ENCODE results near the gene KDM1B. TPM values are rescaled to one million over a fixed set of nuclear protein-coding genes. Genes with fewer than 3 reads are reported as not detected.

The KDM1B gene
- total and polyA plus RNA-seq, 2 of the 8 experiments (the other 6 are each of a cell fraction or from before 2014, with no cell fraction given): 3.7 to 7.5 TPM

- WGBS, 2 experiments (ENCODE audit: extremely low coverage in 1 of 2, insufficient coverage in 1 of 2, insufficient read length in 1 of 2, insufficient replicate concordance in 2 of 2, low coverage in 1 of 2, low lambda C conversion rate in 2 of 2, missing lambda C conversion rate in 1 of 2): 95% methylated on average over 6 of the region's 6 CpGs; no CpG with 5 or more reads in 1 of the 2 experiments
- Histone ChIP-seq H2BK20ac (ENCODE audit: low read length) (no peak overlapping the region), H2AK5ac (ENCODE audit: low read depth, low read length) (no peak overlapping the region)
Observed at GRCh38 chr6:18206591-18206990, 51.4 kb downstream of the KDM1B start.

More at GRCh38 chr6:18206591-18206990, 51.4 kb downstream of the KDM1B start:
- POLR2A ChIA-PET (ENCODE audit: partially characterized antibody): interaction anchor here (1.6 kb wide), 1 partner anchor 12 kb away, joined by 6 read pairs; no protein-coding TSS in a partner anchor
- H3K79me2 ChIP-seq (ENCODE audit: control insufficient read depth in 1 of 2, insufficient read depth in 2 of 2, low read length in 2 of 2): no peaks in the 10 kb centered on the region
- no peak overlapping the region for H2BK120ac ChIP-seq (replicated peaks; ENCODE audit: low read depth, low read length)
- no peak overlapping the region for H4K5ac ChIP-seq (ENCODE audit: insufficient read length, low read depth, low read length)
- H3K18ac ChIP-seq (ENCODE audit: extremely low read depth, low read length): no peak overlapping the region
- no peak overlapping the region for H3K14ac ChIP-seq (ENCODE audit: insufficient read length)
- H3K23ac ChIP-seq (ENCODE audit: insufficient read length): no peak overlapping the region
- H4K91ac ChIP-seq (replicated peaks; ENCODE audit: insufficient read length, low read length): no peak overlapping the region
- H3K4me2 ChIP-seq (ENCODE audit: insufficient read depth in 1 of 2, low read depth in 2 of 2, low read length in 2 of 2): no peak overlapping the region
- no peak overlapping the region for H2AFZ ChIP-seq (ENCODE audit: low read length)
- H2BK5ac ChIP-seq (ENCODE audit: low read depth, low read length): no peak overlapping the region
- no peak overlapping the region for H3K9ac ChIP-seq (replicated peaks in 1 of 4; ENCODE audit: extremely low read depth in 1 of 4, low read depth in 3 of 4, low read length in 3 of 4)
- no peaks in the 10 kb centered on the region for H3K23me2 ChIP-seq (ENCODE audit: low read depth, low read length)
- H3K56ac ChIP-seq (replicated peaks; ENCODE audit: insufficient read length, low read depth, low read length): no peak overlapping the region
- no peak overlapping the region for H3K4me3 ChIP-seq (ENCODE audit: extremely low read depth in 1 of 4, insufficient read depth in 2 of 4, low read depth in 3 of 4, low read length in 4 of 4)
- TF ChIP-seq CHD2 (IDR thresholded peaks at IDR 0.05; ENCODE audit: low read length) (no peak), MAFK (IDR thresholded peaks at IDR 0.05; ENCODE audit: low read depth, low read length) (no peak), TCF12 (IDR thresholded peaks at IDR 0.05; ENCODE audit: low read depth, low read length) (no peak), SIX5 (IDR thresholded peaks at IDR 0.05; ENCODE audit: low read depth, low read length) (no peak)
- no peak overlapping the region for H3K4ac ChIP-seq (replicated peaks; ENCODE audit: insufficient read length, low read depth, low read length)
- H3K4me1 ChIP-seq (replicated peaks in 1 of 4; ENCODE audit: control insufficient read depth in 3 of 4, insufficient read depth in 4 of 4, low read length in 3 of 4): peaks cover 0 to 2% (median 0%) of the 10 kb centered on the region in 4 experiments; a peak in 1 of 7 replicates
- H3K9me3 ChIP-seq (ENCODE audit: insufficient read depth in 2 of 2, low read depth in 1 of 2, low read length in 1 of 2): no peaks in the 10 kb centered on the region
- H4K20me1 ChIP-seq (replicated peaks in 1 of 2; ENCODE audit: control insufficient read depth in 1 of 2, insufficient read depth in 2 of 2, low read length in 2 of 2): no peaks in the 10 kb centered on the region
- H3K27me3 ChIP-seq (replicated peaks in 1 of 4; ENCODE audit: control insufficient read depth in 3 of 4, extremely low read depth in 1 of 4, insufficient read depth in 3 of 4, low read length in 3 of 4): no peaks in the 10 kb centered on the region
- no peak overlapping the region for H2BK12ac ChIP-seq (ENCODE audit: low read depth, low read length)
- H4K8ac ChIP-seq (ENCODE audit: extremely low read depth, insufficient read depth, low read length): no peak overlapping the region
- no peaks in the 10 kb centered on the region for H3K79me1 ChIP-seq (ENCODE audit: low read depth, low read length)
- no peak for FAIRE-seq
- DNase-seq (ENCODE audit: low read depth in 1 of 2, low spot score in 2 of 2): no peak
- no peaks in the 10 kb centered on the region; a peak in 1 of 8 replicates for H3K36me3 ChIP-seq (ENCODE audit: control insufficient read depth in 2 of 4, insufficient read depth in 4 of 4, low read length in 3 of 4)
- H2BK15ac ChIP-seq (ENCODE audit: low read length): no peak overlapping the region
- CTCF ChIA-PET (ENCODE audit: partially characterized antibody): interaction anchor here (1.2 to 1.4 kb wide), 2 partner anchors 13 to 84 kb away, joined by 3 read pairs; partner anchors contain the start of gene NHLRC1
- H3K27ac ChIP-seq (ENCODE audit: low read depth, low read length): no peak overlapping the region
